HepG2 (cell line): ENCODE measurements around the gene HTRA2. TPM values are rescaled to one million over a fixed set of nuclear protein-coding genes. Genes with fewer than 3 reads are reported as not detected.
A peak's percentile ranks its signal among the peaks of the same experiment; 100 is the strongest.

Experiments
- ATF6 ChIP-seq: sonication (generic); formaldehyde crosslinking; conservative IDR thresholded peaks from 2 replicates; pipeline ENCODE4 v1.4.0; 2020; ENCODE audit warnings: missing genetic modification reagents
- FOXP4 ChIP-seq: sonication (generic); formaldehyde crosslinking; IDR thresholded peaks from 2 replicates; pipeline ENCODE4 v1.4.0; 2020; ENCODE audit warnings: missing genetic modification reagents
- IKZF5 ChIP-seq: IDR thresholded peaks from 2 replicates; pipeline ENCODE4 v1.6.1; 2018; ENCODE audit warnings: missing genetic modification reagents, mild to moderate bottlenecking, missing compliant biosample characterization
- KAT7 ChIP-seq: IDR thresholded peaks from 2 replicates; pipeline ENCODE4 v1.6.1; 2018; ENCODE audit warnings: borderline replicate concordance, missing compliant biosample characterization
- KLF15 ChIP-seq: sonication (generic); formaldehyde crosslinking; IDR thresholded peaks from 2 replicates; pipeline ENCODE4 v1.8.1; 2023; ENCODE audit warnings: borderline replicate concordance, mild to moderate bottlenecking, inconsistent platforms, missing genetic modification reagents, mixed read lengths
- MEIS2 ChIP-seq: sonication (generic); formaldehyde crosslinking; IDR thresholded peaks from 2 replicates; pipeline ENCODE4 v1.9.0; 2021; ENCODE audit warnings: mild to moderate bottlenecking, missing genetic modification reagents
- NFAT5 ChIP-seq: sonication (generic); formaldehyde crosslinking; IDR thresholded peaks from 2 replicates; pipeline ENCODE4 v1.4.0; 2020; ENCODE audit warnings: missing genetic modification reagents
- POGK ChIP-seq: sonication (generic); formaldehyde crosslinking; conservative IDR thresholded peaks from 2 replicates; pipeline ENCODE4 v1.8.0; 2022; ENCODE audit warnings: mild to moderate bottlenecking, moderate library complexity, missing genetic modification reagents
- REXO4 ChIP-seq: sonication (generic); formaldehyde crosslinking; IDR thresholded peaks from 2 replicates; pipeline ENCODE4 v1.8.0; 2022; ENCODE audit warnings: missing genetic modification reagents, mild to moderate bottlenecking, borderline replicate concordance
- SRF ChIP-seq: IDR thresholded peaks from 2 replicates; pipeline ENCODE4 v1.6.1; 2011; ENCODE audit warnings: mild to moderate bottlenecking, low read depth, low read length, moderate library complexity
- TAF1 ChIP-seq: sonication (generic); formaldehyde crosslinking; IDR thresholded peaks from 2 replicates; pipeline ENCODE4 v1.4.0; 2020; ENCODE audit warnings: missing genetic modification reagents
- ZNF580 ChIP-seq: IDR thresholded peaks from 2 replicates; pipeline ENCODE4 v1.6.1; 2016; ENCODE audit warnings: low read depth, borderline replicate concordance
- ZNF629 ChIP-seq: sonication (generic); formaldehyde crosslinking; conservative IDR thresholded peaks from 2 replicates; pipeline ENCODE4 v1.5.0; 2020; ENCODE audit warnings: missing genetic modification reagents
- ZNF781 ChIP-seq: sonication (generic); formaldehyde crosslinking; IDR thresholded peaks from 2 replicates; pipeline ENCODE4 v1.5.1; 2020; ENCODE audit warnings: borderline replicate concordance, mild to moderate bottlenecking, missing genetic modification reagents; ENCODE audit errors: not compliant biosample characterization
- ZSCAN29 ChIP-seq: sonication (generic); formaldehyde crosslinking; conservative IDR thresholded peaks from 2 replicates; pipeline ENCODE4 v1.4.0; 2020; ENCODE audit warnings: mild to moderate bottlenecking, missing genetic modification reagents
- polyA plus RNA-seq, 8 experiments: library from polyadenylated mRNA; depleted of rRNA in 3 of 8; stranded (reverse) in 7 of 8; unstranded in 1 of 8; fragments of >200 nt; fragmentation: Illumina TruSeq in 4 of 8; extraction: Trizol in 4 of 8; gene quantifications; 2 replicates each; pipeline versions ENCODE4 v1.2.1 to v1.2.3, GENCODE V29; 2011 to 2016; ENCODE audit warnings: low read depth in 4 of 8, missing spikeins in 1 of 8, mixed read lengths in 1 of 8; ENCODE audit not compliant: insufficient read depth in 1 of 8
- total RNA-seq, 5 experiments: library from RNA; depleted of rRNA; stranded (reverse); fragments of >200 nt; fragmentation: Illumina TruSeq; extraction: Trizol; gene quantifications; 2 replicates each; pipeline ENCODE4 v1.2.3, GENCODE V29; 2016; ENCODE audit warnings: low read depth in 1 of 5

HTRA2 gene
- total and polyA plus RNA-seq, 2 of the 13 experiments (the other 11 are each of a cell fraction or from before 2014, with no cell fraction given), result 47.7 to 50.3 TPM

- TF ChIP-seq KAT7 (CRISPR knock-in tag), result peak; percentile 95
- peak; percentile 56; the same call in 1 of the 2 replicates for TF ChIP-seq POGK
- 0 out of 2 replicates have a peak, but pooled peaks have one; percentile 46 for TF ChIP-seq ZSCAN29 (CRISPR knock-in tag)
- TF ChIP-seq MEIS2 (CRISPR knock-in tag), result no peak
- TF ChIP-seq TAF1 (CRISPR knock-in tag), result peak; percentile 81
- peak; percentile 17 for TF ChIP-seq IKZF5 (CRISPR knock-in tag)
- peak; percentile 81; the same call in 1 of the 2 replicates for TF ChIP-seq KLF15
- no peak for TF ChIP-seq ZNF629 (CRISPR knock-in tag)
- TF ChIP-seq FOXP4 (CRISPR knock-in tag), result no peak
- peak; percentile 34 for TF ChIP-seq ZNF781
- no peak for TF ChIP-seq ATF6 (CRISPR knock-in tag)
- TF ChIP-seq SRF, result no peak
- no peak for TF ChIP-seq NFAT5
- TF ChIP-seq REXO4, result peak; percentile 41; the same call in 1 of the 2 replicates
- peak; percentile 59 for TF ChIP-seq ZNF580 (CRISPR knock-in tag)
These were observed 26.8 kb upstream of the HTRA2 start (continued) for GRCh38 chr2:74502720-74503505.
